Measurements from ENCODE around the gene ANAPC1. TPM values are rescaled to one million over a fixed set of nuclear protein-coding genes. Genes with fewer than 3 reads are reported as not detected.
"Not testable (repeated sequence)": the region's sequence is repeated elsewhere in the genome, so short reads cannot be mapped to it uniquely, and the experiment has no call there.

ANAPC1 gene
- total RNA-seq, 1 donor from 2014 or later: 52.9 TPM

- Mint-ChIP-seq H3K9me3 (no peaks in the 10 kb centered on the region), H3K4me3 (no peak overlapping the region), H3K36me3 (peaks cover 5% of the 10 kb centered on the region), H3K4me1 (ENCODE audit: unreplicated experiment) (peaks cover 51% of the 10 kb centered on the region), H3K27me3 (no peaks in the 10 kb centered on the region), H3K27ac (no peak overlapping the region)
- TF ChIP-seq, protein P1, sequence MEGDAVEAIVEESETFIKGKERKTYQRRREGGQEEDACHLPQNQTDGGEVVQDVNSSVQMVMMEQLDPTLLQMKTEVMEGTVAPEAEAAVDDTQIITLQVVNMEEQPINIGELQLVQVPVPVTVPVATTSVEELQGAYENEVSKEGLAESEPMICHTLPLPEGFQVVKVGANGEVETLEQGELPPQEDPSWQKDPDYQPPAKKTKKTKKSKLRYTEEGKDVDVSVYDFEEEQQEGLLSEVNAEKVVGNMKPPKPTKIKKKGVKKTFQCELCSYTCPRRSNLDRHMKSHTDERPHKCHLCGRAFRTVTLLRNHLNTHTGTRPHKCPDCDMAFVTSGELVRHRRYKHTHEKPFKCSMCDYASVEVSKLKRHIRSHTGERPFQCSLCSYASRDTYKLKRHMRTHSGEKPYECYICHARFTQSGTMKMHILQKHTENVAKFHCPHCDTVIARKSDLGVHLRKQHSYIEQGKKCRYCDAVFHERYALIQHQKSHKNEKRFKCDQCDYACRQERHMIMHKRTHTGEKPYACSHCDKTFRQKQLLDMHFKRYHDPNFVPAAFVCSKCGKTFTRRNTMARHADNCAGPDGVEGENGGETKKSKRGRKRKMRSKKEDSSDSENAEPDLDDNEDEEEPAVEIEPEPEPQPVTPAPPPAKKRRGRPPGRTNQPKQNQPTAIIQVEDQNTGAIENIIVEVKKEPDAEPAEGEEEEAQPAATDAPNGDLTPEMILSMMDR (conservative IDR thresholded peaks at IDR 0.05): no peak
- no peak for DNase-seq (ENCODE audit: extremely low spot score, unreplicated experiment)
These were observed 33.1 kb upstream of the ANAPC1 start for GRCh38 chr2:111917106-111917505.

DNA sequence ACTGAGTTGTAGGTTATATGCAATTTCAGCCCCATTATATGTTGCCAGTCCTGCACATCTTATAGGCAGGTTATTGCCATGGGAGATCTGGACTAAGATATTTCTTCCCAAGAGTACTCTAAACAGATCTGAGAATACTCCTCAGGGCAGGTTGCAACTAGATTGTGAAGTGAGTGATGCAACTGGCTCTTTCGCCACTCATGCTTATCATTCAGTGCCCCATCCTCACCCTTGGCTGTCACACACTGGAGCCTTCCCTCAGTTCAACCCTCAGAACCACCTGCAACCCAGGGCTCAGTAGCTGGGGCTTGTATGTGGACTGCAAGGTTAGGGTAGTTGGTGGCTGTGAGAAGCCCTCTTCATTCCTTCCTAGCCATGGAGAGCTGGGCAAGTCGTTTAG lies 28.6 kb upstream of the ANAPC1 start:
- Mint-ChIP-seq H3K4me3 (no peak overlapping the region), H3K9me3 (no peaks in the 10 kb centered on the region), H3K27ac (no peak overlapping the region), H3K4me1 (ENCODE audit: unreplicated experiment) (peaks cover 53% of the 10 kb centered on the region), H3K27me3 (no peaks in the 10 kb centered on the region), H3K36me3 (peaks cover 12% of the 10 kb centered on the region)
- TF ChIP-seq, protein P1 (conservative IDR thresholded peaks at IDR 0.05): no peak
- DNase-seq (ENCODE audit: extremely low spot score, unreplicated experiment): no peak

DNA sequence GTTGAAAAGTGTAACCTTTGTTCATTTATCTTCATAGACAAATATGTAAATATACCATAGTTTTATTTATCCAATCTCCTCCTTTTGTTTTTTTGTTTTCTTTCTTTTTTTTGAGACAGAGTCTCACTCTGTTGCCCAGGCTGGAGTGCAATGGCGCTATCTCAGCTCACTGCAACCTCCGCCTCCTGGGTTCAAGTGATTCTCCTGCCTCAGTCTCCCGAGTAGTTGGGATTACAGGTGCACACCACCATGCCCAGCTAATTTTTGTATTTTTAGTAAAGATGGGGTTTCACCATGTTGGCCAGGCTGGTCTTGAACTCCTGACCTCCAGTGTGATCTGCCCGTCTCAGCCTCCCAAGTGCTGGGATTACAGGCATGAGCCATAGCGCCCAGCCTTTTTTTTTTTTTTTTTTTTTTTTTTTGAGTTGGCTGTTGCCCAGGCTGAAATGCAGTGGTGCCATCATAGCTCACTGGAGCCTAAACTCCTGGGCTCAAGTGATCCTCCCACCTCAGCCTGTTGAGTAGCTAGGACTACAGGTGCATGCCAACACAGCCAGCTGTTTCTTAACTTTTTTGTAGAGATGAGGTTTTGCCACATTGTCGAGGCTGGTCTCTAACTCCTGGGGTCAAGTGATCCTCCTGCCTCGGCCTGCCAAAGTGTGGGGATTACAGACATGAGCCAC lies 27.4 kb upstream of the ANAPC1 start:
- not testable (repeated sequence) for H3K27me3 Mint-ChIP-seq; H3K9me3 Mint-ChIP-seq; H3K4me3 Mint-ChIP-seq; H3K27ac Mint-ChIP-seq; H3K36me3 Mint-ChIP-seq; DNase-seq (ENCODE audit: extremely low spot score, unreplicated experiment)
- H3K4me1 Mint-ChIP-seq (ENCODE audit: unreplicated experiment): peaks cover 48% of the 10 kb centered on the region

DNA sequence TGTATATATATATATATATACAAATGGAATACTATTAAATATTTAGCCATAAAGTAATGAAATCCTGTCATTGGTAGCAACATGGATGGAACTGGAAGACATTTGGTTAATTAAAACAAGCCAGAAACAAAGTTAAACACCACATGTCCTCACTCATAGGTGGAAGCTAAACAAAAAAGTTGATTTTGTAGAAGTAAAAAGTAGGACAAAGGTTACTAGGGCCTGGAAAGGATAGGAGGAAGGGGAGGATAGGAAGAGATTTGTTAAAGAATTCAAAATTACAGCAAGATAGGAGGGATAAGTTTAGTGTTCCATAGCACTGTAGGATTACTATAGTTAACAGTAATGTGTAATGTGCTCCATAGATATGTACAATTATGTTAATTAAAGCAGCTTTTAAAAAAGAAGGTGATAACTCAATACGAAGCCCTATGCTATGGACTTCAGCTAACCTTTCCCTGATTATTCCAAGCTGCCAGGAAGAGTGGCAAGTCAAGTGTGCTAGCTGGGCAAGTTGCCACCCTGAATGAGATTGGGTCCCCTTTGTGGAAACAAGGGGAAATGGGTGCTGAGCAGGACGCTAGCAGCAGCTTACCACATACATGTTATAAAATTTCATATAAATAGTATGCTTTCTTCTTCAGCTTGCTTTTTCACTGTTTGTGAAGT lies 26.8 kb upstream of the ANAPC1 start:
- Mint-ChIP-seq H3K27me3 (no peaks in the 10 kb centered on the region), H3K27ac (peak overlapping the region; percentile 55), H3K9me3 (no peaks in the 10 kb centered on the region), H3K4me1 (ENCODE audit: unreplicated experiment) (peaks cover 53% of the 10 kb centered on the region), H3K4me3 (no peak overlapping the region), H3K36me3 (peaks cover 11% of the 10 kb centered on the region)
- no peak for DNase-seq (ENCODE audit: extremely low spot score, unreplicated experiment)
- TF ChIP-seq, protein P1 (conservative IDR thresholded peaks at IDR 0.05): no peak

- Mint-ChIP-seq H3K4me1 (ENCODE audit: unreplicated experiment) (peaks cover 51% of the 10 kb centered on the region), H3K36me3 (peaks cover 12% of the 10 kb centered on the region)
- not testable (repeated sequence) for H3K9me3 Mint-ChIP-seq; H3K4me3 Mint-ChIP-seq; DNase-seq (ENCODE audit: extremely low spot score, unreplicated experiment); H3K27ac Mint-ChIP-seq; H3K27me3 Mint-ChIP-seq
These were observed 26.0 kb upstream of the ANAPC1 start for GRCh38 chr2:111909997-111910396.

GRCh38 chr2:111909079-111909478 lies 25.1 kb upstream of the ANAPC1 start:
- H3K4me1 Mint-ChIP-seq (ENCODE audit: unreplicated experiment): peaks cover 48% of the 10 kb centered on the region
- H3K36me3 Mint-ChIP-seq: peaks cover 12% of the 10 kb centered on the region
- DNase-seq (ENCODE audit: extremely low spot score, unreplicated experiment): no peak
- H3K27ac Mint-ChIP-seq: peak overlapping the region; percentile 52
- no peaks in the 10 kb centered on the region for H3K9me3 Mint-ChIP-seq
- TF ChIP-seq, protein P1 (conservative IDR thresholded peaks at IDR 0.05): no peak
- H3K4me3 Mint-ChIP-seq: peak overlapping the region; percentile 31
- no peaks in the 10 kb centered on the region for H3K27me3 Mint-ChIP-seq

All from type B pancreatic cell (in vitro differentiated cells).